ENCODE data around the gene ANKRD13B. TPM values are rescaled to one million over a fixed set of nuclear protein-coding genes. Genes with fewer than 3 reads are reported as not detected.
"Not testable (repeated sequence)": the region's sequence is repeated elsewhere in the genome, so short reads cannot be mapped to it uniquely, and the experiment has no call there.

ANKRD13B gene
- total RNA-seq (2014; rRNA removed; shearing (Covaris generic)), result 2.9 and 3.8 TPM in 2 replicates

GRCh38 chr17:29592850-29593551 lies at the start of gene ANKRD13B:
Gene ANKRD13B, plus strand, starts transcription at chr17:29593132. Its CDS starts 490 bp downstream, at chr17:29593622.
- no peak for DNase-seq (ENCODE audit: low spot score)

- DNase-seq (ENCODE audit: low spot score), result no peak
Measured at GRCh38 chr17:29544066-29544465, 48.9 kb upstream of the ANKRD13B start.

- no peak for DNase-seq (ENCODE audit: low spot score)
Measured at GRCh38 chr17:29546085-29546484, 46.8 kb upstream of the ANKRD13B start.

- no peak for DNase-seq (ENCODE audit: low spot score)
Measured at GRCh38 chr17:29546830-29547229, 46.1 kb upstream of the ANKRD13B start.

GRCh38 chr17:29549177-29549923 lies 43.6 kb upstream of the ANKRD13B start:
- no peak for DNase-seq (ENCODE audit: low spot score)

- DNase-seq (ENCODE audit: low spot score), result no peak
Measured at GRCh38 chr17:29555840-29556239, 37.1 kb upstream of the ANKRD13B start.

- no peak for DNase-seq (ENCODE audit: low spot score)
Measured at GRCh38 chr17:29557085-29557738, 35.7 kb upstream of the ANKRD13B start.

- DNase-seq (ENCODE audit: low spot score), result no peak
Measured at GRCh38 chr17:29557739-29558116, 35.2 kb upstream of the ANKRD13B start.

GRCh38 chr17:29558139-29558538 lies 34.8 kb upstream of the ANKRD13B start:
- DNase-seq (ENCODE audit: low spot score), result not testable (repeated sequence)

- no peak for DNase-seq (ENCODE audit: low spot score)
Measured at GRCh38 chr17:29559640-29560039, 33.3 kb upstream of the ANKRD13B start.

GRCh38 chr17:29560316-29560715 lies 32.6 kb upstream of the ANKRD13B start:
- no peak for DNase-seq (ENCODE audit: low spot score)

GRCh38 chr17:29561554-29562517 lies 31.1 kb upstream of the ANKRD13B start:
- no peak for DNase-seq (ENCODE audit: low spot score)

GRCh38 chr17:29562615-29563014 lies 30.3 kb upstream of the ANKRD13B start:
- no peak for DNase-seq (ENCODE audit: low spot score)

GRCh38 chr17:29563816-29564215 lies 29.1 kb upstream of the ANKRD13B start:
- no peak for DNase-seq (ENCODE audit: low spot score)

- DNase-seq (ENCODE audit: low spot score), result peak; percentile 4
Measured at GRCh38 chr17:29565643-29566472, 27.1 kb upstream of the ANKRD13B start.

- DNase-seq (ENCODE audit: low spot score), result peak; percentile 25
Measured at GRCh38 chr17:29566473-29567303, 26.2 kb upstream of the ANKRD13B start, which contains the start of gene ABHD15. Gene ABHD15, minus strand, starts transcription at chr17:29567037. Its CDS starts 71 bp downstream, at chr17:29566966.

GRCh38 chr17:29567304-29567553 lies 25.7 kb upstream of the ANKRD13B start:
- DNase-seq (ENCODE audit: low spot score), result no peak

GRCh38 chr17:29567554-29568330 lies 25.2 kb upstream of the ANKRD13B start:
- peak; percentile 55 for DNase-seq (ENCODE audit: low spot score)

All from H4 (cell line).